H1 (cell line): Measurements from ENCODE around the gene CACNA1C. TPM values are rescaled to one million over a fixed set of nuclear protein-coding genes. Genes with fewer than 3 reads are reported as not detected.

Source experiments
- CTCF ChIA-PET: fragments of 300-600 bp; sonication (Branson Sonifier 250); formaldehyde crosslinking; loops from one replicate; lab custom pipeline; 2021; ENCODE audit not compliant: partially characterized antibody; lab: Charles Lee
- POLR2A ChIA-PET: fragments of 300-600 bp; sonication (Branson Sonifier 250); formaldehyde crosslinking; loops from one replicate; lab custom pipeline; 2021; ENCODE audit warnings: inconsistent platforms; ENCODE audit not compliant: partially characterized antibody; lab: Charles Lee
- DNase-seq, 2 experiments: peaks; one replicate each; pipeline versions ENCODE4 v3.0.0 to v3.0.0-alpha.2; 2010 to 2022; ENCODE audit warnings: low spot score in 2 of 2, low read depth in 1 of 2, mixed read lengths in 1 of 2
- FAIRE-seq: peaks from 2 replicates; lab custom pipeline; 2011; peaks lifted over from hg19 to GRCh38; lab: Jason Lieb, UNC
- H2AFZ ChIP-seq: 2 replicates; pipeline ENCODE4 v1.8.1; 2012; ENCODE audit warnings: low read length, inconsistent platforms
- H2AK5ac ChIP-seq: 2 replicates; pipeline ENCODE4 v1.6.1; 2013; ENCODE audit warnings: low read depth, low read length
- H2BK120ac ChIP-seq: replicated peaks from 2 replicates; pipeline ENCODE3; 2013; ENCODE audit warnings: low read depth, low read length, inconsistent platforms
- H2BK12ac ChIP-seq: 2 replicates; pipeline ENCODE4 v1.6.1; 2013; ENCODE audit warnings: low read depth, low read length
- H2BK15ac ChIP-seq: 2 replicates; pipeline ENCODE4 v1.6.1; 2013; ENCODE audit warnings: low read length
- H2BK20ac ChIP-seq: 2 replicates; pipeline ENCODE4 v1.6.1; 2013; ENCODE audit warnings: low read length
- H2BK5ac ChIP-seq: 2 replicates; pipeline ENCODE4 v1.6.1; 2013; ENCODE audit warnings: low read depth, low read length
- H3K14ac ChIP-seq: 2 replicates; pipeline ENCODE4 v1.6.1; 2013; ENCODE audit warnings: inconsistent platforms; ENCODE audit not compliant: insufficient read length
- H3K18ac ChIP-seq: 2 replicates; pipeline ENCODE4 v1.6.1; 2013; ENCODE audit warnings: low read length; ENCODE audit errors: extremely low read depth
- H3K23ac ChIP-seq: 2 replicates; pipeline ENCODE4 v1.6.1; 2013; ENCODE audit warnings: inconsistent platforms; ENCODE audit not compliant: insufficient read length
- H3K23me2 ChIP-seq: 2 replicates; pipeline ENCODE4 v1.6.1; 2013; ENCODE audit warnings: low read depth, low read length
- H3K27ac ChIP-seq: 2 replicates; pipeline ENCODE4 v1.6.1; 2011; ENCODE audit warnings: low read depth, low read length, inconsistent platforms
- H3K27me3 ChIP-seq, 4 experiments: replicated peaks in 1 of 4; 1 replicate in 1 of 4; 2 replicates in 3 of 4; pipeline versions ENCODE4 v1.6.1 to v1.8.1; 2011 to 2013; ENCODE audit warnings: low read length in 3 of 4, mild to moderate bottlenecking in 3 of 4, inconsistent platforms in 2 of 4, mixed read lengths in 2 of 4, moderate library complexity in 1 of 4; ENCODE audit not compliant: control insufficient read depth in 3 of 4, insufficient read depth in 3 of 4; ENCODE audit errors: extremely low read depth in 1 of 4
- H3K36me3 ChIP-seq, 4 experiments: 2 replicates each; pipeline versions ENCODE4 v1.6.1 to v1.8.1; 2011 to 2013; ENCODE audit warnings: mild to moderate bottlenecking in 4 of 4, low read length in 3 of 4, moderate library complexity in 2 of 4, control low read depth in 1 of 4, inconsistent platforms in 1 of 4; ENCODE audit not compliant: insufficient read depth in 4 of 4, control insufficient read depth in 2 of 4
- H3K4ac ChIP-seq: replicated peaks from 2 replicates; pipeline ENCODE3; 2013; ENCODE audit warnings: low read length, low read depth, mixed read lengths, inconsistent platforms; ENCODE audit not compliant: insufficient read length
- H3K4me1 ChIP-seq, 4 experiments: replicated peaks in 1 of 4; 1 replicate in 1 of 4; 2 replicates in 3 of 4; pipeline versions ENCODE4 v1.6.1 to v1.8.1; 2011 to 2013; ENCODE audit warnings: low read length in 3 of 4, inconsistent platforms in 2 of 4, mixed read lengths in 1 of 4; ENCODE audit not compliant: insufficient read depth in 4 of 4, control insufficient read depth in 3 of 4
- H3K4me2 ChIP-seq, 2 experiments: 2 replicates each; pipeline versions ENCODE4 v1.6.1 to v1.8.1; 2011 to 2013; ENCODE audit warnings: low read depth in 2 of 2, low read length in 2 of 2, control low read depth in 1 of 2, inconsistent platforms in 1 of 2, mild to moderate bottlenecking in 1 of 2; ENCODE audit not compliant: insufficient read depth in 1 of 2
- H3K4me3 ChIP-seq, 4 experiments: fragments of 200-600, 300-600 bp in 1 of 4; sonication (generic), shearing (Covaris generic), sonication (Bioruptor Twin) in 1 of 4; 2 replicates each; pipeline versions ENCODE4 v1.5.1 to v1.8.1; 2011 to 2016; ENCODE audit warnings: low read length in 4 of 4, low read depth in 3 of 4, control low read depth in 2 of 4, inconsistent platforms in 2 of 4, mild to moderate bottlenecking in 2 of 4, mixed read lengths in 1 of 4, moderate library complexity in 1 of 4; ENCODE audit not compliant: insufficient read depth in 2 of 4; ENCODE audit errors: extremely low read depth in 1 of 4
- H3K56ac ChIP-seq: replicated peaks from 2 replicates; pipeline ENCODE3; 2013; ENCODE audit warnings: low read depth, mild to moderate bottlenecking, mixed read lengths, low read length, inconsistent platforms; ENCODE audit not compliant: insufficient read length
- H3K79me1 ChIP-seq: 2 replicates; pipeline ENCODE4 v1.6.1; 2013; ENCODE audit warnings: low read depth, low read length, control low read depth
- H3K79me2 ChIP-seq, 2 experiments: 2 replicates each; pipeline versions ENCODE4 v1.6.1 to v1.8.1; 2012 to 2013; ENCODE audit warnings: low read length in 2 of 2, mild to moderate bottlenecking in 2 of 2, inconsistent platforms in 1 of 2; ENCODE audit not compliant: insufficient read depth in 2 of 2, control insufficient read depth in 1 of 2
- H3K9ac ChIP-seq, 4 experiments: replicated peaks in 1 of 4; 1 replicate in 1 of 4; 2 replicates in 3 of 4; pipeline versions ENCODE4 v1.6.1 to v1.8.1; 2011 to 2013; ENCODE audit warnings: low read depth in 3 of 4, low read length in 3 of 4, control low read depth in 2 of 4, mild to moderate bottlenecking in 2 of 4, moderate library complexity in 2 of 4, inconsistent platforms in 1 of 4; ENCODE audit errors: extremely low read depth in 1 of 4
- H3K9me3 ChIP-seq, 2 experiments: 2 replicates each; pipeline versions ENCODE4 v1.6.1 to v1.8.1; 2012 to 2013; ENCODE audit warnings: mild to moderate bottlenecking in 2 of 2, moderate library complexity in 2 of 2, control low read depth in 1 of 2, inconsistent platforms in 1 of 2, low read depth in 1 of 2, low read length in 1 of 2, mixed read lengths in 1 of 2; ENCODE audit not compliant: insufficient read depth in 2 of 2
- H4K20me1 ChIP-seq, 2 experiments: replicated peaks in 1 of 2; 2 replicates each; pipeline versions ENCODE3 to v1.8.1; 2011 to 2013; ENCODE audit warnings: inconsistent platforms in 2 of 2, low read length in 2 of 2, mild to moderate bottlenecking in 1 of 2; ENCODE audit not compliant: insufficient read depth in 2 of 2, control insufficient read depth in 1 of 2
- H4K5ac ChIP-seq: 2 replicates; pipeline ENCODE4 v1.6.1; 2013; ENCODE audit warnings: low read length, low read depth, mixed read lengths, inconsistent platforms; ENCODE audit not compliant: insufficient read length
- H4K8ac ChIP-seq: 2 replicates; pipeline ENCODE4 v1.8.0; 2013; ENCODE audit warnings: mild to moderate bottlenecking, moderate library complexity, low read length, inconsistent platforms; ENCODE audit not compliant: insufficient read depth; ENCODE audit errors: extremely low read depth
- H4K91ac ChIP-seq: replicated peaks from 2 replicates; pipeline ENCODE3; 2013; ENCODE audit warnings: low read length, mixed read lengths, inconsistent platforms; ENCODE audit not compliant: insufficient read length
- E2F6 ChIP-seq: IDR thresholded peaks from 2 replicates; pipeline ENCODE4 v1.6.1; 2012; ENCODE audit warnings: inconsistent platforms
- HDAC2 ChIP-seq, 2 experiments: fragments of 300-600 bp in 1 of 2; sonication (generic) in 1 of 2; IDR thresholded peaks; 2 replicates each; pipeline ENCODE4 v1.6.1; 2011 to 2012; ENCODE audit warnings: low read depth in 2 of 2, low read length in 2 of 2, mild to moderate bottlenecking in 2 of 2, moderate library complexity in 2 of 2, borderline replicate concordance in 1 of 2, inconsistent platforms in 1 of 2
- KDM1A ChIP-seq: fragments of 200-600, 300-600 bp; sonication (generic); IDR thresholded peaks from 2 replicates; pipeline ENCODE4 v1.7.1; 2016; ENCODE audit warnings: mild to moderate bottlenecking, low read length, borderline replicate concordance
- KDM5A ChIP-seq: fragments of 200-600 bp; IDR thresholded peaks from 2 replicates; pipeline ENCODE4 v1.7.1; 2012; ENCODE audit warnings: mild to moderate bottlenecking, low read length, inconsistent platforms, mixed read lengths
- RBBP5 ChIP-seq: IDR thresholded peaks from 2 replicates; pipeline ENCODE4 v1.7.1; 2012; ENCODE audit warnings: low read depth, mild to moderate bottlenecking, inconsistent platforms, low read length, moderate library complexity, borderline replicate concordance
- SAP30 ChIP-seq: fragments of 300-600 bp; sonication (generic); IDR thresholded peaks from 2 replicates; pipeline ENCODE4 v1.7.1; 2012; ENCODE audit warnings: low read length, moderate library complexity, mild to moderate bottlenecking, inconsistent platforms; ENCODE audit not compliant: insufficient read depth, insufficient replicate concordance
- TCF12 ChIP-seq: IDR thresholded peaks from 2 replicates; pipeline ENCODE4 v1.6.1; 2011; ENCODE audit warnings: low read depth, mild to moderate bottlenecking, low read length
- WGBS, 2 experiments: shearing (Covaris generic) in 1 of 2; methylation state at CpG; one replicate each; pipeline versions ENCODE4 v1.1.6 to v1.1.7; 2013 to 2015; ENCODE audit warnings: low lambda C conversion rate in 2 of 2, mixed read lengths in 2 of 2, inconsistent platforms in 1 of 2, low coverage in 1 of 2, missing lambda C conversion rate in 1 of 2; ENCODE audit not compliant: insufficient replicate concordance in 2 of 2, insufficient coverage in 1 of 2, insufficient read length in 1 of 2; ENCODE audit errors: extremely low coverage in 1 of 2, missing lambda C conversion rate in 1 of 2; 5-methylcytosine and 5-hydroxymethylcytosine counted together
- polyA plus RNA-seq, 7 experiments: library from polyadenylated mRNA; depleted of rRNA in 3 of 7; stranded (reverse) in 5 of 7; unstranded in 2 of 7; fragments of >200 nt in 5 of 7; fragments of 200-250 nt in 2 of 7; gene quantifications; 1 replicate in 5 of 7; 2 replicates in 1 of 7; 4 replicates in 1 of 7; pipeline versions ENCODE4 v1.2.1 to v1.2.3, GENCODE V29; 2011 to 2013; ENCODE audit warnings: missing spikeins in 2 of 7, mixed read lengths in 2 of 7
- total RNA-seq: library from RNA; stranded (reverse); fragmentation: NEBNext Ultra II Directional; extraction: Animal tissue kit (Norgen Biotek cat#: 25700); gene quantifications from 2 replicates; pipeline ENCODE4 v1.2.1, GENCODE V29; 2021

The CACNA1C gene
- total and polyA plus RNA-seq, 2 of the 8 experiments (the other 6 are each of a cell fraction or from before 2014, with no cell fraction given) = 1.3 TPM

- no peak overlapping the region for H3K4me3 ChIP-seq
- H2AFZ ChIP-seq = no peak overlapping the region
- TF ChIP-seq E2F6 = no peak
- no peak for TF ChIP-seq KDM5A
- TF ChIP-seq KDM1A = no peak
- no peak for TF ChIP-seq RBBP5
- TF ChIP-seq HDAC2 (IDR thresholded peaks at IDR 0.05; ENCODE audit: borderline replicate concordance in 1 of 2, low read depth in 2 of 2, low read length in 2 of 2) = no peak
- TF ChIP-seq SAP30 = no peak
- TF ChIP-seq TCF12 = no peak
- no peaks in the 10 kb centered on the region for H3K79me2 ChIP-seq
- H3K23ac ChIP-seq = no peak overlapping the region
- H4K8ac ChIP-seq = no peak overlapping the region
- H3K9ac ChIP-seq = no peak overlapping the region
- H2BK20ac ChIP-seq = no peak overlapping the region
- no peak overlapping the region for H2BK15ac ChIP-seq
- no peaks in the 10 kb centered on the region for H3K9me3 ChIP-seq
- no peak overlapping the region for H3K27ac ChIP-seq
- H3K56ac ChIP-seq = no peak overlapping the region
- H3K4me1 ChIP-seq = no peaks in the 10 kb centered on the region; a peak in 1 of 7 replicates
- no peaks in the 10 kb centered on the region for H3K79me1 ChIP-seq
- no peak overlapping the region for H2BK12ac ChIP-seq
- no peak overlapping the region for H2AK5ac ChIP-seq
- H3K4ac ChIP-seq = no peak overlapping the region
- DNase-seq (no peak), FAIRE-seq (no peak)
- H4K91ac ChIP-seq = no peak overlapping the region
- no peaks in the 10 kb centered on the region for H3K27me3 ChIP-seq
- 82% methylated on average over 6 of the region's 6 CpGs; no CpG with 5 or more reads in 1 of the 2 experiments for WGBS, 2 experiments
- H4K20me1 ChIP-seq = no peaks in the 10 kb centered on the region
- no peak overlapping the region for H3K18ac ChIP-seq
- no peaks in the 10 kb centered on the region for H3K36me3 ChIP-seq
- H3K4me2 ChIP-seq = no peak overlapping the region
- H4K5ac ChIP-seq = no peak overlapping the region
- H3K23me2 ChIP-seq = no peaks in the 10 kb centered on the region
- no peak overlapping the region for H3K14ac ChIP-seq
- H2BK5ac ChIP-seq = 0 out of 2 replicates have a peak overlapping the region, but pooled peaks have one; percentile 21
- ChIA-PET POLR2A (no interaction called here), CTCF (interaction anchor here (0.5 to 8.8 kb wide), 14 partner anchors 9 to 184 kb away, joined by 3 to 94 read pairs (median 6); no protein-coding TSS in a partner anchor)
- H2BK120ac ChIP-seq = no peak overlapping the region
Observed at GRCh38 chr12:2396448-2396871, 343.7 kb downstream of the CACNA1C start.
